ENCODE results near the gene TOM1L1.

TOM1L1 gene

GRCh38 chr17:54990118-54990517 lies 89.5 kb downstream of the TOM1L1 start:
- Histone ChIP-seq H3K4me1 (ENCODE audit: control insufficient read depth, insufficient read depth, low read length) (no peaks in the 10 kb centered on the region), H3K36me3 (ENCODE audit: control insufficient read depth in 2 of 2, insufficient read depth in 1 of 2, low read length in 2 of 2) (peaks cover 25 to 32% of the 10 kb centered on the region in 2 experiments), H3K27ac (ENCODE audit: extremely low read depth, low read depth, low read length) (no peak overlapping the region), H3K9me3 (ENCODE audit: control insufficient read depth, insufficient read depth, low read depth, low read length) (no peaks in the 10 kb centered on the region), H3K4me3 (ENCODE audit: low read depth, low read length) (no peak overlapping the region)
- POLR2A ChIA-PET, result no interaction called here
- CTCF ChIA-PET, result interaction anchor here (0.6 kb wide), 1 partner anchor 142 kb away, joined by 3 read pairs; no protein-coding TSS in a partner anchor
- no peak for TF ChIP-seq PRDM2 (tag by site-specific recombination; IDR thresholded peaks at IDR 0.05; ENCODE audit: borderline replicate concordance)
- no peak for TF ChIP-seq ZNF704 (tag by site-specific recombination; IDR thresholded peaks at IDR 0.05)
- TF ChIP-seq TCF7L2 (IDR thresholded peaks at IDR 0.05; ENCODE audit: borderline replicate concordance, low read depth, low read length), result no peak
- no peak for TF ChIP-seq ZNF76 (tag by site-specific recombination; IDR thresholded peaks at IDR 0.05; ENCODE audit: borderline replicate concordance, low read depth)
- TF ChIP-seq ZNF138 (tag by site-specific recombination; IDR thresholded peaks at IDR 0.05; ENCODE audit: borderline replicate concordance), result no peak
- TF ChIP-seq ZNF654 (tag by site-specific recombination; IDR thresholded peaks at IDR 0.05; ENCODE audit: low read depth), result no peak
- TF ChIP-seq ZNF529 (tag by site-specific recombination; IDR thresholded peaks at IDR 0.05; ENCODE audit: insufficient replicate concordance), result no peak
- no peak for TF ChIP-seq ATF2 (tag by site-specific recombination; IDR thresholded peaks at IDR 0.05; ENCODE audit: low read depth)
- TF ChIP-seq AEBP2 (tag by site-specific recombination; IDR thresholded peaks at IDR 0.05; ENCODE audit: borderline replicate concordance), result no peak
- TF ChIP-seq ZNF548 (tag by site-specific recombination; IDR thresholded peaks at IDR 0.05), result no peak
- TF ChIP-seq ZNF501 (tag by site-specific recombination; IDR thresholded peaks at IDR 0.05), result no peak
- TF ChIP-seq ZBTB44 (tag by site-specific recombination; IDR thresholded peaks at IDR 0.05), result no peak
- TF ChIP-seq ZBTB21 (tag by site-specific recombination; IDR thresholded peaks at IDR 0.05), result no peak
- TF ChIP-seq TSHZ1 (tag by site-specific recombination; IDR thresholded peaks at IDR 0.05; ENCODE audit: borderline replicate concordance), result no peak
- TF ChIP-seq ZBTB1 (tag by site-specific recombination; IDR thresholded peaks at IDR 0.05), result no peak
- TF ChIP-seq ZNF510 (tag by site-specific recombination; IDR thresholded peaks at IDR 0.05; ENCODE audit: insufficient replicate concordance), result no peak
- TF ChIP-seq ZNF140 (tag by site-specific recombination; IDR thresholded peaks at IDR 0.05), result no peak
- TF ChIP-seq ZNF585B (tag by site-specific recombination; IDR thresholded peaks at IDR 0.05), result no peak
- no peak for TF ChIP-seq HOXD13 (CRISPR knock-in tag; IDR thresholded peaks at IDR 0.05; ENCODE audit: borderline replicate concordance)
- no peak for TF ChIP-seq ZNF169 (tag by site-specific recombination; IDR thresholded peaks at IDR 0.05)
